Natural killer cell (primary cell): ENCODE data around the gene LAMTOR5. TPM values are rescaled to one million over a fixed set of nuclear protein-coding genes. Genes with fewer than 3 reads are reported as not detected.
"Not testable (repeated sequence)": the region's sequence is repeated elsewhere in the genome, so short reads cannot be mapped to it uniquely, and the experiment has no call there.

Experiments used
- ATAC-seq, 3 donors: fragments of 150-1000 bp in 2 of 3; fragments of 200-7000 bp in 1 of 3; cut with Tn5 transposase; 1 replicate in 1 of 3; 2 replicates in 2 of 3; pipeline ENCODE4 v1.10.0; 2021; ENCODE audit warnings: mild to moderate bottlenecking in 2 of 3, moderate library complexity in 2 of 3
- DNase-seq, 2 donors: peaks; one replicate each; pipeline versions ENCODE4 v3.0.0 to v3.0.0-alpha.2; 2013 to 2021; ENCODE audit warnings: mixed read lengths in 1 of 2
- H3K27ac ChIP-seq: one replicate; pipeline ENCODE4 v1.5.1; 2013; ENCODE audit warnings: mild to moderate bottlenecking, low read length
- H3K27me3 ChIP-seq: one replicate; pipeline ENCODE4 v1.6.1; 2013; ENCODE audit warnings: low read length; ENCODE audit not compliant: control insufficient read depth, insufficient read depth
- H3K36me3 ChIP-seq: one replicate; pipeline ENCODE4 v1.6.1; 2013; ENCODE audit warnings: low read length; ENCODE audit not compliant: control insufficient read depth, insufficient read depth
- H3K4me1 ChIP-seq: one replicate; pipeline ENCODE4 v1.6.1; 2013; ENCODE audit warnings: low read length; ENCODE audit not compliant: control insufficient read depth, insufficient read depth
- H3K4me3 ChIP-seq: one replicate; pipeline ENCODE4 v1.5.1; 2013; ENCODE audit warnings: low read length
- H3K9me3 ChIP-seq: one replicate; pipeline ENCODE4 v1.6.1; 2013; ENCODE audit warnings: low read length; ENCODE audit not compliant: control insufficient read depth, insufficient read depth
- H3K27ac Mint-ChIP-seq, 2 donors: one replicate each; pipeline ENCODE4 v1.8.0; 2022; ENCODE audit warnings: mild to moderate bottlenecking in 2 of 2, mixed read lengths in 2 of 2, moderate library complexity in 1 of 2
- H3K27me3 Mint-ChIP-seq, 2 donors: one replicate each; pipeline ENCODE4 v1.8.0; 2022; ENCODE audit warnings: low read depth in 2 of 2, mixed read lengths in 2 of 2
- H3K36me3 Mint-ChIP-seq: one replicate; pipeline ENCODE4 v1.8.0; 2022; ENCODE audit warnings: mixed read lengths
- H3K4me1 Mint-ChIP-seq, 2 donors: one replicate each; pipeline ENCODE4 v1.8.0; 2022; ENCODE audit warnings: mixed read lengths in 2 of 2
- H3K4me3 Mint-ChIP-seq: one replicate; pipeline ENCODE4 v1.8.0; 2022; ENCODE audit warnings: mild to moderate bottlenecking, moderate library complexity, mixed read lengths
- H3K9me3 Mint-ChIP-seq, 2 donors: one replicate each; pipeline ENCODE4 v1.8.0; 2022; ENCODE audit warnings: mixed read lengths in 2 of 2
- CTCF ChIP-seq: fragments of 200-600 bp; IDR thresholded peaks from one replicate; pipeline ENCODE4 v1.8.0; 2022; ENCODE audit warnings: antibody characterized with exemption
- WGBS: methylation state at CpG from one replicate; pipeline ENCODE4 v1.1.7; 2013; ENCODE audit warnings: missing lambda C conversion rate; ENCODE audit not compliant: insufficient coverage; 5-methylcytosine and 5-hydroxymethylcytosine counted together
- intact Hi-C: fragments of 100-400 bp; cut with micrococcal nuclease; formaldehyde crosslinking; loops from one replicate; pipeline ENCODE4 v1.14.2; 2022
- total RNA-seq, 4 donors: library from RNA; stranded (reverse); fragments of 120-200 nt in 1 of 4; gene quantifications; one replicate each; pipeline versions ENCODE4 v1.2.3 to v1.2.4, GENCODE V29; 2013 to 2022

Gene LAMTOR5
- total RNA-seq, 3 donors from 2014 or later (not counting 1 experiment from before 2014, with no cell fraction given): 86.1 to 102 (median 90.4) TPM

GRCh38 chr1:110420023-110420662, 12.6 kb upstream of the LAMTOR5 start:
- no peak for TF ChIP-seq CTCF
- no peak overlapping the region for H3K27ac Mint-ChIP-seq
- 89% methylated on average over 10 of the region's 10 CpGs for WGBS
- H3K27me3 Mint-ChIP-seq: peaks cover 4 to 12% of the 10 kb centered on the region in 2 donors
- no peaks in the 10 kb centered on the region for H3K27me3 ChIP-seq
- H3K9me3 Mint-ChIP-seq: no peaks in the 10 kb centered on the region
- no peaks in the 10 kb centered on the region for H3K4me1 Mint-ChIP-seq
- intact Hi-C loops: no loop called here
- no peak overlapping the region for H3K4me3 Mint-ChIP-seq
- H3K27ac ChIP-seq: no peak overlapping the region
- H3K9me3 ChIP-seq: no peaks in the 10 kb centered on the region
- H3K4me3 ChIP-seq: no peak overlapping the region
- no peak for ATAC-seq
- H3K4me1 ChIP-seq: no peaks in the 10 kb centered on the region
- DNase-seq: no peak
- no peaks in the 10 kb centered on the region for H3K36me3 ChIP-seq
- no peaks in the 10 kb centered on the region for H3K36me3 Mint-ChIP-seq

- Mint-ChIP-seq H3K27me3 (peaks cover 2 to 4% of the 10 kb centered on the region in 2 donors), H3K4me3 (no peak overlapping the region), H3K9me3 (no peaks in the 10 kb centered on the region), H3K4me1 (no peaks in the 10 kb centered on the region), H3K27ac (no peak overlapping the region), H3K36me3 (no peaks in the 10 kb centered on the region)
- ATAC-seq: no peak
- Histone ChIP-seq H3K9me3 (no peaks in the 10 kb centered on the region), H3K27me3 (no peaks in the 10 kb centered on the region), H3K4me1 (no peaks in the 10 kb centered on the region), H3K27ac (no peak overlapping the region), H3K4me3 (no peak overlapping the region), H3K36me3 (no peaks in the 10 kb centered on the region)
- TF ChIP-seq CTCF: no peak
- 80% methylated on average over 1 of the region's 1 CpG for WGBS
- DNase-seq: no peak
- intact Hi-C loops: no loop called here
Observed at GRCh38 chr1:110418729-110419128, 11.2 kb upstream of the LAMTOR5 start.

GRCh38 chr1:110413045-110413444, 5.6 kb upstream of the LAMTOR5 start:
- H3K9me3 Mint-ChIP-seq, intact Hi-C loops, H3K4me3 ChIP-seq, H3K27me3 Mint-ChIP-seq, H3K27ac Mint-ChIP-seq, H3K27ac ChIP-seq, H3K4me1 Mint-ChIP-seq, H3K36me3 ChIP-seq, H3K4me1 ChIP-seq, H3K9me3 ChIP-seq, H3K36me3 Mint-ChIP-seq, ATAC-seq, DNase-seq, H3K27me3 ChIP-seq, H3K4me3 Mint-ChIP-seq: not testable (repeated sequence)
- WGBS: 17% methylated on average over 1 of the region's 1 CpG

- peak; percentile 38 to 78 for DNase-seq
- ATAC-seq: peak; percentile 38 to 55 (median 54)
- intact Hi-C loops: loop anchor here (1.0 kb wide), 1 partner anchor 48 kb away; no protein-coding TSS in a partner anchor
- H3K9me3 Mint-ChIP-seq: no peaks in the 10 kb centered on the region
- no peaks in the 10 kb centered on the region for H3K27me3 ChIP-seq
- no peak overlapping the region for H3K27ac Mint-ChIP-seq
- H3K4me1 ChIP-seq: peaks cover 9% of the 10 kb centered on the region
- H3K27me3 Mint-ChIP-seq: no peaks in the 10 kb centered on the region
- H3K36me3 Mint-ChIP-seq: no peaks in the 10 kb centered on the region
- H3K36me3 ChIP-seq: no peaks in the 10 kb centered on the region
- 37% methylated on average over 4 of the region's 4 CpGs for WGBS
- no peak overlapping the region for H3K27ac ChIP-seq
- H3K4me1 Mint-ChIP-seq: peaks cover 12 to 13% of the 10 kb centered on the region in 2 donors
- peak; percentile 63 for TF ChIP-seq CTCF
- H3K4me3 ChIP-seq: no peak overlapping the region
- H3K4me3 Mint-ChIP-seq: no peak overlapping the region
- no peaks in the 10 kb centered on the region for H3K9me3 ChIP-seq
Observed at GRCh38 chr1:110412576-110412975, 5.1 kb upstream of the LAMTOR5 start.
